ENCODE data around the gene CCDC18.
"Not testable (repeated sequence)": the region's sequence is repeated elsewhere in the genome, so short reads cannot be mapped to it uniquely, and the experiment has no call there.

CCDC18 gene

GRCh38 chr1:93154898-93155297 is 25.6 kb upstream of the CCDC18 start:
- TF ChIP-seq CTCF (IDR thresholded peaks at IDR 0.05; ENCODE audit: insufficient read depth, low read length, missing control alignments), result no peak
- POLR2A ChIA-PET, result no interaction called here

GRCh38 chr1:93155335-93155734 is 25.2 kb upstream of the CCDC18 start:
- ChIA-PET POLR2A (no interaction called here), CTCF (no interaction called here)
- H3K4me3 ChIP-seq (ENCODE audit: low read depth, low read length), result no peak overlapping the region
- TF ChIP-seq CTCF (IDR thresholded peaks at IDR 0.05; ENCODE audit: insufficient read depth, low read length, missing control alignments), result no peak
- DNase-seq (ENCODE audit: low read depth, low spot score), result no peak

More at GRCh38 chr1:93154898-93155297, 25.6 kb upstream of the CCDC18 start:
- CTCF ChIA-PET, result interaction anchor here (1.1 kb wide), 1 partner anchor 9 kb away, joined by 3 read pairs; no protein-coding TSS in a partner anchor
- no peak overlapping the region for H3K4me3 ChIP-seq (ENCODE audit: low read depth, low read length)
- DNase-seq (ENCODE audit: low read depth, low spot score), result no peak

- H3K4me3 ChIP-seq (ENCODE audit: low read depth, low read length), result no peak overlapping the region
- CTCF ChIA-PET, result no interaction called here
- POLR2A ChIA-PET, result no interaction called here
- TF ChIP-seq CTCF (IDR thresholded peaks at IDR 0.05; ENCODE audit: insufficient read depth, low read length, missing control alignments), result no peak
- no peak for DNase-seq (ENCODE audit: low read depth, low spot score)
These were observed 21.2 kb upstream of the CCDC18 start for GRCh38 chr1:93159337-93159736.

GRCh38 chr1:93163314-93163713 is 17.2 kb upstream of the CCDC18 start:
- DNase-seq (ENCODE audit: low read depth, low spot score); H3K4me3 ChIP-seq (ENCODE audit: low read depth, low read length); POLR2A ChIA-PET: not testable (repeated sequence)
- CTCF ChIA-PET, result interaction anchor here (1.3 kb wide), 1 partner anchor 10 kb away, joined by 3 read pairs; no protein-coding TSS in a partner anchor

GRCh38 chr1:93164816-93165215 is 15.7 kb upstream of the CCDC18 start:
- CTCF ChIA-PET, result interaction anchor here (0.8 to 1.3 kb wide), 3 partner anchors 11 to 33 kb away, joined by 3 read pairs; no protein-coding TSS in a partner anchor
- no peak for DNase-seq (ENCODE audit: low read depth, low spot score)
- no peak for TF ChIP-seq CTCF (IDR thresholded peaks at IDR 0.05; ENCODE audit: insufficient read depth, low read length, missing control alignments)
- POLR2A ChIA-PET, result no interaction called here
- no peak overlapping the region for H3K4me3 ChIP-seq (ENCODE audit: low read depth, low read length)

GRCh38 chr1:93165895-93166294 is 14.6 kb upstream of the CCDC18 start:
- CTCF ChIA-PET; POLR2A ChIA-PET; H3K4me3 ChIP-seq (ENCODE audit: low read depth, low read length); DNase-seq (ENCODE audit: low read depth, low spot score): not testable (repeated sequence)

GRCh38 chr1:93167006-93167405 is 13.5 kb upstream of the CCDC18 start:
- no peak for TF ChIP-seq CTCF (IDR thresholded peaks at IDR 0.05; ENCODE audit: insufficient read depth, low read length, missing control alignments)
- ChIA-PET POLR2A (no interaction called here), CTCF (interaction anchor here (0.9 kb wide), 1 partner anchor 138 kb away, joined by 3 read pairs; no protein-coding TSS in a partner anchor)
- H3K4me3 ChIP-seq (ENCODE audit: low read depth, low read length), result no peak overlapping the region
- no peak for DNase-seq (ENCODE audit: low read depth, low spot score)

GRCh38 chr1:93170141-93170678 is 10.3 kb upstream of the CCDC18 start:
- CTCF ChIA-PET, result not testable (repeated sequence)

More at GRCh38 chr1:93170141-93170678, 10.3 kb upstream of the CCDC18 start:
- POLR2A ChIA-PET; H3K4me3 ChIP-seq (ENCODE audit: low read depth, low read length); DNase-seq (ENCODE audit: low read depth, low spot score): not testable (repeated sequence)

Data from AG04449 (cell line).